GM12878 (cell line): ENCODE data around the gene CAMKK2. TPM values are rescaled to one million over a fixed set of nuclear protein-coding genes. Genes with fewer than 3 reads are reported as not detected.

Experiments
- ATAC-seq: fragments of 200-7000 bp; cut with Tn5 transposase; 3 replicates; pipeline ENCODE4 v1.9.1; 2020; ENCODE audit warnings: mild to moderate bottlenecking, moderate library complexity
- BruUV-seq: library from RNA; stranded (reverse); fragments of 400-500 nt; replicated peaks from 2 replicates; lab custom pipeline; 2021; lab: Mats Ljungman, UMichigan
- CTCF ChIA-PET: fragments of 300-600 bp; sonication (Branson Sonifier 250); formaldehyde crosslinking; extraction: SDS; loops from one replicate; lab custom pipeline; 2021; ENCODE audit warnings: inconsistent platforms; lab: Yijun Ruan, JAX
- POLR2A ChIA-PET: fragments of 350-600 bp; formaldehyde crosslinking; extraction: SDS; loops from one replicate; lab custom pipeline; 2021; ENCODE audit warnings: inconsistent platforms; lab: Charles Lee
- RAD21 ChIA-PET: fragments of 300-600 bp; sonication (Branson Sonifier 250); formaldehyde crosslinking; loops from one replicate; lab custom pipeline; 2023; ENCODE audit warnings: antibody characterized with exemption; ENCODE audit not compliant: unreplicated experiment; lab: Charles Lee
- SMC1A ChIA-PET: fragments of 300-600 bp; sonication (Branson Sonifier 250); formaldehyde crosslinking; loops from one replicate; lab custom pipeline; 2023; ENCODE audit not compliant: unreplicated experiment, uncharacterized antibody; lab: Charles Lee
- DNase-seq: peaks from one replicate; pipeline ENCODE4 v3.0.0-alpha.2; 2011; ENCODE audit warnings: low read depth, low spot score
- FAIRE-seq: peaks from 3 replicates; lab custom pipeline; 2011; peaks lifted over from hg19 to GRCh38; lab: Jason Lieb, UNC
- H2AFZ ChIP-seq: 2 replicates; pipeline ENCODE4 v1.6.0; 2011; ENCODE audit warnings: low read depth, low read length, control low read depth; ENCODE audit not compliant: control insufficient read depth
- H3K27ac ChIP-seq: 2 replicates; pipeline ENCODE4 v1.5.1; 2011; ENCODE audit warnings: control low read depth; ENCODE audit not compliant: control insufficient read depth, insufficient read depth
- H3K27me3 ChIP-seq, 2 experiments: replicated peaks in 1 of 2; 2 replicates each; pipeline versions ENCODE4 v1.6.0 to v1.6.1; 2011; ENCODE audit warnings: low read length in 1 of 2; ENCODE audit not compliant: control insufficient read depth in 2 of 2, insufficient read depth in 2 of 2
- H3K36me3 ChIP-seq, 2 experiments: 2 replicates each; pipeline ENCODE4 v1.5.1; 2011; ENCODE audit warnings: low read length in 1 of 2; ENCODE audit not compliant: control insufficient read depth in 2 of 2, insufficient read depth in 2 of 2
- H3K4me1 ChIP-seq: 2 replicates; pipeline ENCODE4 v1.6.1; 2011; ENCODE audit warnings: mild to moderate bottlenecking, low read length, moderate library complexity, mixed read lengths; ENCODE audit not compliant: control insufficient read depth, insufficient read depth
- H3K4me2 ChIP-seq: 2 replicates; pipeline ENCODE4 v1.6.0; 2011; ENCODE audit warnings: control low read depth; ENCODE audit not compliant: control insufficient read depth, insufficient read depth
- H3K4me3 ChIP-seq: fragments of 200-600 bp; sonication (generic); 2 replicates; pipeline ENCODE4 v1.5.1; 2016
- H3K79me2 ChIP-seq: 2 replicates; pipeline ENCODE4 v1.6.0; 2011; ENCODE audit warnings: low read length; ENCODE audit not compliant: control insufficient read depth, insufficient read depth
- H3K9ac ChIP-seq: 2 replicates; pipeline ENCODE4 v1.8.0; 2011; ENCODE audit warnings: low read length, control low read depth, mixed read lengths; ENCODE audit not compliant: control insufficient read depth, insufficient read depth
- H3K9me3 ChIP-seq: replicated peaks from 3 replicates; pipeline ENCODE4 v1.5.1; 2011; ENCODE audit warnings: mild to moderate bottlenecking, low read length; ENCODE audit not compliant: control insufficient read depth, insufficient read depth
- H4K20me1 ChIP-seq: 2 replicates; pipeline ENCODE4 v1.6.0; 2011; ENCODE audit not compliant: control insufficient read depth, insufficient read depth
- ASH2L ChIP-seq: fragments of 300-600, 200-600 bp; sonication (generic); IDR thresholded peaks from 2 replicates; pipeline ENCODE4 v1.6.1; 2017; ENCODE audit warnings: low read depth, mild to moderate bottlenecking, borderline replicate concordance
- ATF7 ChIP-seq: fragments of 450-650 bp; IDR thresholded peaks from 2 replicates; pipeline ENCODE4 v1.6.1; 2016; ENCODE audit warnings: low read depth, mild to moderate bottlenecking
- BCLAF1 ChIP-seq: fragments of 450-650 bp; IDR thresholded peaks from 2 replicates; pipeline ENCODE4 v1.6.1; 2017; ENCODE audit warnings: antibody characterized with exemption, mild to moderate bottlenecking, moderate library complexity
- CREM ChIP-seq: IDR thresholded peaks from 2 replicates; pipeline ENCODE4 v1.6.1; 2014; ENCODE audit warnings: antibody characterized with exemption, low read depth
- ELK1 ChIP-seq: IDR thresholded peaks from 2 replicates; pipeline ENCODE4 v1.6.1; 2012; ENCODE audit warnings: low read depth, low read length, improper control_type of control experiment
- HDAC2 ChIP-seq: fragments of 200-600 bp; sonication (generic); IDR thresholded peaks from 2 replicates; pipeline ENCODE4 v1.6.1; 2017
- IRF5 ChIP-seq: fragments of 450-650 bp; IDR thresholded peaks from 2 replicates; pipeline ENCODE4 v1.6.1; 2017; ENCODE audit warnings: borderline replicate concordance
- NFIC ChIP-seq: IDR thresholded peaks from 2 replicates; pipeline ENCODE4 v1.6.1; 2012; ENCODE audit warnings: low read depth, mild to moderate bottlenecking, inconsistent platforms, low read length, moderate library complexity
- NFYA ChIP-seq: IDR thresholded peaks from 2 replicates; pipeline ENCODE4 v1.6.1; 2011; ENCODE audit warnings: low read depth, mild to moderate bottlenecking, low read length, improper control_type of control experiment, borderline replicate concordance
- POU2F2 ChIP-seq: IDR thresholded peaks from 3 replicates; pipeline ENCODE4 v1.6.1; 2011; ENCODE audit warnings: low read depth, mild to moderate bottlenecking, low read length, borderline replicate concordance
- SREBF1 ChIP-seq: IDR thresholded peaks from 2 replicates; pipeline ENCODE4 v1.6.1; 2012; ENCODE audit warnings: mild to moderate bottlenecking, low read length
- ZNF687 ChIP-seq: fragments of 450-650 bp; IDR thresholded peaks from 2 replicates; pipeline ENCODE4 v1.6.1; 2017; ENCODE audit warnings: mild to moderate bottlenecking, moderate library complexity
- ZSCAN29 ChIP-seq: fragments of 450-650 bp; IDR thresholded peaks from 2 replicates; pipeline ENCODE4 v1.6.1; 2017; ENCODE audit warnings: mild to moderate bottlenecking, moderate library complexity
- WGBS: methylation state at CpG from one replicate; pipeline ENCODE4 v1.1.6; 2016; ENCODE audit warnings: low lambda C conversion rate; ENCODE audit not compliant: insufficient replicate concordance, insufficient coverage; ENCODE audit errors: missing lambda C conversion rate; 5-methylcytosine and 5-hydroxymethylcytosine counted together
- in situ Hi-C: fragments of 300-500 bp; cut with MboI; formaldehyde crosslinking; loops from 9 replicates; pipeline ENCODE4 v1.14.3; 2018; ENCODE audit warnings: mixed read lengths
- intact Hi-C: fragments of 100-400 bp; cut with micrococcal nuclease; formaldehyde crosslinking; loops from one replicate; pipeline ENCODE4 v1.14.2; 2022; ENCODE audit not compliant: unreplicated experiment
- polyA plus RNA-seq, 11 experiments: library from polyadenylated mRNA; depleted of rRNA in 4 of 11; unstranded in 6 of 11; stranded (reverse) in 5 of 11; fragments of >200 nt; fragmentation: Nextera tagmentation in 4 of 11; fragmentation: Illumina TruSeq in 1 of 11; extraction: Ambion mirVana in 4 of 11; extraction: Trizol in 1 of 11; gene quantifications; 1 replicate in 1 of 11; 2 replicates in 10 of 11; pipeline versions ENCODE4 v1.2.1 to v1.2.3, GENCODE V29; 2011 to 2016; ENCODE audit warnings: inconsistent platforms in 2 of 11, missing spikeins in 2 of 11, low read depth in 1 of 11
- total RNA-seq, 4 experiments: library from RNA; depleted of rRNA in 3 of 4; stranded (reverse); fragments of >200 nt in 3 of 4; fragmentation: Illumina TruSeq in 1 of 4; extraction: Trizol in 1 of 4; gene quantifications; 2 replicates each; pipeline versions ENCODE4 v1.2.1 to v1.2.3, GENCODE V29; 2013 to 2021

CAMKK2 gene
- total and polyA plus RNA-seq, 10 of the 15 experiments (the other 5 are each of a cell fraction or from before 2014, with no cell fraction given), result 5.2 to 40.6 (median 26.6) TPM

GRCh38 chr12:121214166-121214777 is 82.2 kb downstream of the CAMKK2 start:
- no peak overlapping the region for H3K9ac ChIP-seq
- TF ChIP-seq HDAC2, result no peak
- no peak for TF ChIP-seq BCLAF1
- TF ChIP-seq NFIC, result no peak
- no peak for TF ChIP-seq ELK1
- TF ChIP-seq CREM, result no peak
- TF ChIP-seq IRF5, result no peak
- TF ChIP-seq ZSCAN29, result no peak
- TF ChIP-seq POU2F2, result no peak
- TF ChIP-seq ATF7, result 0 out of 2 replicates have a peak, but pooled peaks have one; percentile 13
- TF ChIP-seq NFYA, result no peak
- TF ChIP-seq ASH2L, result no peak
- no peak for TF ChIP-seq SREBF1
- 0 out of 2 replicates have a peak, but pooled peaks have one; percentile 19 for TF ChIP-seq ZNF687

More at GRCh38 chr12:121214166-121214777, 82.2 kb downstream of the CAMKK2 start:
- Histone ChIP-seq H3K4me3 (no peak overlapping the region), H3K27me3 (no peaks in the 10 kb centered on the region), H3K9me3 (no peaks in the 10 kb centered on the region), H3K4me2 (peak overlapping the region; percentile 47; the same call in 1 of the 2 replicates), H3K79me2 (peaks cover 10% of the 10 kb centered on the region), H3K36me3 (no peaks in the 10 kb centered on the region; a peak in 1 of 4 replicates), H2AFZ (no peak overlapping the region), H3K4me1 (peaks cover 9% of the 10 kb centered on the region), H4K20me1 (no peaks in the 10 kb centered on the region), H3K27ac (no peak overlapping the region; the same call in 1 of the 2 replicates)
- peak; percentile 2 for ATAC-seq
- ChIA-PET SMC1A (interaction anchor here (1.0 to 3.2 kb wide), 6 partner anchors 44 to 154 kb away, joined by 3 to 10 read pairs (median 4); partner anchors contain the start of gene P2RX7), RAD21 (interaction anchor here (0.6 to 2.0 kb wide), 3 partner anchors 10 to 910 kb away, joined by 3 to 7 read pairs (median 3); partner anchors contain the start of gene P2RX7), POLR2A (interaction anchor here (0.9 to 1.3 kb wide), 4 partner anchors 16 to 83 kb away, joined by 3 to 6 read pairs (median 4); no protein-coding TSS in a partner anchor), CTCF (interaction anchor here (0.9 to 1.8 kb wide), 5 partner anchors 13 to 154 kb away, joined by 3 to 6 read pairs (median 4); partner anchors contain the start of gene P2RX7)
- intact Hi-C loops, result loop anchor here (5.0 kb wide), 2 partner anchors 82 to 102 kb away; partner anchors contain the start of gene P2RX7
- no peak for FAIRE-seq
- 76% methylated on average over 11 of the region's 11 CpGs for WGBS
- in situ Hi-C loops, result no loop called here
- no peak for DNase-seq
- BruUV-seq, result no TSS peak
